ENCODE results near the gene MEGF11.

Gene MEGF11

DNA sequence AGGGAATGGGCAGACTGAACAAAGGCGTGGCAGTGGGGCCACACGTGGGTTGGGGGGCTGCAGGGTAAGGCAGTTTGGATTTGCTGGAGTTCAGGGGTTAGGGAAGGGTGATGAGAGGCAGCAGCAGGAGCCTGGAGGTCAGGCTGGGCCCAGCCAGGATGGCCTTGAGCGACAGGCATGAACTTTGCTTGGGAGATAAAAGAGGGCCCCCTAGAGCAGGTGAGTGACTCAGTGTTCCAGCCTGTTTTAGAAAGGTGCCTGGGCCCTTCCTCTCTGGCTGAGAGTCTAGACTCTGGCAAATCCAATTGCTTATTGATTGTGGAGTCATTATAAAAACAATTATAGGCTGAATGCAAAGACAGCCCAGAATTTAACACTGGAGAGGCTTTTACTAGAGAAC is 309.1 kb downstream of the MEGF11 start:
- no peak for DNase-seq (ENCODE audit: low read depth, low spot score)

DNA sequence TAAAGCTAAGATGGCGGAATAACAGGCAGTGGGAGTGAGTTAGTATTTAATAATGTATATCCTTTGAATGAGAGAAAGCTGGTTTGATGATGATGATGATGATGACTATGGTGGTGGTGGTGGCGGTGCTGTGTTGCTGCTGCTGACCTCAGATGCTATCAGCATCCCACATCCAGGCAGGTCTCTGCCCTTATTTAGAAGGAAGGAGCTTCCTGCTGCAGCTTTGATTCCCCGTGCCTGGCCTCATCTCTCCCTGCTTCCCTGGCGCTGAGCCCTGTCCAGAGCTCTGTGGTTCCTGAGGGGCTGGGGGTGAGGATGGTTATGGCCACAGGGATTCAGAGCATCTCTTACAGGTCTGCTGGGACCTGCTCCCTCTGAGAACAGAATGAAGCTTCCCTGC is 311.1 kb downstream of the MEGF11 start:
- DNase-seq (ENCODE audit: low read depth, low spot score) = no peak

DNA sequence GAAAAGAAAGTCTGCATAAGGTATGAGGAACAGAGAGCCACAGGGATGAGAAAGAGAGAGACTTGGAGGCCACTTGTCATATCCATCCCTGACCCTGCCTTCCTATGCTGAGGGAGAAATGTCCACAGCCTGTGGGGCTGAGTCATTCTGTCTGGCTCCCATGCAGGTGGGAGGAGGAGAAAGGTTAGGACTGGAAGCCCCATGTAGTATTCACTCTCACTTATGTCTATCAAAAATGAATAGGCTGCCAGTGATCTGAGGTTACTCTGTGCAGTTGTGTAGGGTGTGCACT is 313.0 kb downstream of the MEGF11 start:
- no peak for DNase-seq (ENCODE audit: low read depth, low spot score)

DNA sequence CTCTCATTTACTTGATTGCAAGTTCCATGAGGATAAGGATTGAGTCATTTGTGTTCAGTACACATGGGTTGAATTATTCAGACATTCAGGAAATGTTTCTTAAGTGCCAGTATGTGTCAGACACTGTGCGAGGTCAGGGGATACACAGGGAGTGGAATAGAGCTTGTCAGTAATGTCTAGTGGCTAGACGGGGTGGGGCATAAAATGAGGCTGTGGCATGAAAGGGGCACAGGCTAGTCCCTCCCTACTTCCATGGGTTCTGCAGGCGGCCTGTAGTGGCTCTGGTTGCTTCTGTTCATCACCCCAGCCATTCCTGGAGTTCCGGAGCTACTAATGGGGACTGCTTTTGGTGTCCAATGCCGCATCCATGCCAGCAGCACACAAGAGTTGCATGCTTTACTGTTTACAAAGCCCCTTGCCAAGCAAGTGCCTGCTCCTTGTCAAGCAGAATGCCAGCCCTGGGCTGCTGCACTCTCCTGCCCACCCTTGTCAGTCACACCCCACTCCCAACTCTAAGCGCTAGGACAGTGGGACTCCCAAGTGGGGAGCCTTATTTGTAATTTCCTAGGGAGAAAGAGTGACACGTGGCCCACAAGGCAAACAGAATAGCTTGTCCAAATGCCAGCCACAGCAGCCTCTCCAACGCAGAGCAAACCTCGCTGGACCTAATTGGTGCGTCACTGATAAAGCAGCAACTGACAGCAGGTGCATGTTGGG is 313.5 kb downstream of the MEGF11 start:
- DNase-seq (ENCODE audit: low read depth, low spot score) = no peak

DNA sequence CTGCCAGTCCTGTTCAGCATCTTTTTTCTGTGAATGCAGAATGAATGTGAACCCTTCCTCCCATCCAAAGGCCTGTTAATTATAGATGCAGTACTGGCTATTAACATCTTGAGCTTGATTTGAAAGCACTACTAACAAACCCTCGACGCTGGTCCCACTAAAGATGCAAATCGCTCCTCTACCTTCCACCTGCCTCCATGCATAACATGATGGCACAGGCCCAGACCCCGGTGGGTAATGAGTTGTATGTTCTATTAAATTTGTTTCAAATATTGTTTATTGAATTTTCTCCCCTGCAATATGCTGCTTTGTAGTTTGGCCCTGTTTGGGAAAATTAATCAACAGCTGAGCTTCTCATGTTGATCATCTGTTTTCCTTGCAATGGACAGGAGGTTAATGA is 314.9 kb downstream of the MEGF11 start:
- DNase-seq (ENCODE audit: low read depth, low spot score) = no peak

DNA sequence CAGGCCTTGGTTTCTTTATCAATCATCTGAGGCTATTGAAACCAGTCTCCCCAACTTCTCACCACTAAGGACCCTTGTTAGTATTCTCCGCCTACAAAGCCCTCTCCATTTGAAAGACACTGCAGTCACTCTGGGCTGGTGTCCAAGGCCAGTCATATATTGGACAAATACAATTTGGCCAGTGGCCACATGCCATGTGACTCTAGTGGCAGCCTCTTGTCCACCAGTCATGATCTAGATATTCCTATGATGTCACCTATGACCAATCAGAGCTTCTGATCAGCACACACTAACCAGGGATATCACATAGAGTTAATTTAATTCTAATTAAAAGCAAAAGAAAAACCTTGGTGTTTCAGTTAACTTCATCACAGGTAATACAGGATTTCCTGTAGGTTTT is 316.1 kb downstream of the MEGF11 start:
- DNase-seq (ENCODE audit: low read depth, low spot score) = no peak

DNA sequence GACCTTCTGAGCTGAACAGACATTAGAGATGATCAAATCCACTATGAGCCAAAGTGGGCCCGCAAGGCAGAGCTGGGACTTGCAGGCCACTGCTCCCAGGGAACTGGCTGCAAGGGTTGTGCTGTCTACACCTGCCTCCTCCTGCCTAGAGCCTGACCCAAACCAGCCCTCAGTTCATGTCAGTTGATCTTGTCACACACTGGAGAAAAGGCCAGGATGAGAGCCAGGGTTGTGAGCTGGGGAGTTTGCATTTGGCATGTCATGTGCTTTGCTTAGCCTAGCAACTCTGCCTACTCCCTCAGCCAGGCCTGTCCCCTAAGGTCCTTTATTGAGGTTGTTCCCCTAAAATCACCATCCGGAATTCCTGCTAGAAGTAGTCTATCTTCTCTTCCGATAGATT is 316.5 kb downstream of the MEGF11 start:
- no peak for DNase-seq (ENCODE audit: low read depth, low spot score)

DNA sequence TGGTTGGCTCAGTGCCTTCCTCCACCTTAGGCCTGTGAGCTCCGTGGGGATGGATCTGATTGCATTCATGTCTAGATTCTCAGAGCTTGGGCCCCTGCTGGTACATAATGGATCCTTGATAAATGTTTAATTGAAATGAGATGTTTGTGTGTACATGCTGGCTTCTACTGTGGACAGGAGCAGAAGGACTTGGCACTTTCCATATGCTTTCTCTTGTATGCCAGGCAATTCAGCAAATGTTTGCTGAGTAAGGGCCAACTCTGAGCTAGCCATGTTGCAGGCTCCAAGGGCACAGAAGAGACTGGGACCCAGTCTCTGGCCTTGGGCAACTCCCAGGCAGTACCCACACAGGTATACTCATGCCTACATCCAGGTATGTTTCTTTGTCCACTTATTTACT is 317.3 kb downstream of the MEGF11 start:
- DNase-seq (ENCODE audit: low read depth, low spot score) = no peak

DNA sequence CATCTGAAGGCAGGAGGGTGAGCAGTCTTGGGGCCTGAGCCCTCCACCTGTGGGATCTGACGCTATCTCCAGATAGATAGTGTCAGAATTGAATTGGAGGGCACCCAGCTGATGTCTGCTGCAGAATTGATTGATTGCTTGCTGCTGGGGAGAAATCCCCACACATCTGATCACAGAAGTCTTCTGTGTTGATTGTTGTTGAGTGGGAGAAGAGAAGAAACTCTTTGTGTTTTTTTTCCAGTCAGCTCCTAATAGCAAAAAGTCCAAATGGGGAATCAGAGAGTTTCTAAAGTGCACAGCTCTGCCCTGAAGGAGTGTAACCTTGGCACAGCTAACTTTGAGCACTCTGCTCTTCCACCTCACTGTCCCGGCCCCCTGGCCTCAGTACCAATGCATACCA is 318.2 kb downstream of the MEGF11 start:
- no peak for DNase-seq (ENCODE audit: low read depth, low spot score)

DNA sequence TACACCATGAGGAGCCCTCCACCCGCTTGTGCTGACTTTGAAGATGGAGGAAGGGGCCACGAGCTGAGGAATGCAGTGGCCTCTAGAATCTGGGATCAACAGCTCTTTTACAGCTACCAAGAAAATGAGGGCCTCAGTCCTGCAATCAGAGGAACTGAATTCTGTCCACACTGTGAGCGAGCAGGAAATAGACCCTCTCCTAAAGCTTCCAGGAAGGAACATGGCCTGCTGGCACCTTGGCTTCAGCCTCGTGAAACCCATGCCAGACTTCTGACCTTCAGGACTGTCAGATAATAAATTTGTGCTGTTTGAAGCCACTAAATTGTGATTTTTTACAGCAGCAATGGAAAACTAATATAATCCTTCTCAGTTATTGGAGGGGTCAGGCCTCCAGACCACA is 322.3 kb downstream of the MEGF11 start:
- DNase-seq (ENCODE audit: low read depth, low spot score) = no peak

DNA sequence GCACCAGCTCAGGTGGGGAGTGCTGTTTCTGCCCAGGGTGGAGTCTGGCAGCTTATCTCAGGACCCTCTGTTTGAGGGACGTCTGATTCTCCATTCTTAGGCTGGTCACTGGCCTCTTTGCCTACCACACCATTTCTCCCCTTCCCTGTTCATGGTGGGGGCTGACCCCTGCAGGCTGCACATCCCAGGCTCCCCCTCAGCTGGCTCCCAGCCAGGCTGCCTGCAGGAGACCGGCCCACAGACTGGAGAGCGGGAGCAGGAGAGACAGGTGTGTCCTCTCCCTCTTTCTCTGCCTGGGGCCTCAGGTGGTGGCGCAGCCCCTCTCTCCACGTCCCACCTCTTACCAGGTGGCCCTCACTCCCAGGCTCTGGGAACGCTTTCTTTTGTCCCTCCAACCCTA is 323.4 kb downstream of the MEGF11 start:
- DNase-seq (ENCODE audit: low read depth, low spot score) = no peak

DNA sequence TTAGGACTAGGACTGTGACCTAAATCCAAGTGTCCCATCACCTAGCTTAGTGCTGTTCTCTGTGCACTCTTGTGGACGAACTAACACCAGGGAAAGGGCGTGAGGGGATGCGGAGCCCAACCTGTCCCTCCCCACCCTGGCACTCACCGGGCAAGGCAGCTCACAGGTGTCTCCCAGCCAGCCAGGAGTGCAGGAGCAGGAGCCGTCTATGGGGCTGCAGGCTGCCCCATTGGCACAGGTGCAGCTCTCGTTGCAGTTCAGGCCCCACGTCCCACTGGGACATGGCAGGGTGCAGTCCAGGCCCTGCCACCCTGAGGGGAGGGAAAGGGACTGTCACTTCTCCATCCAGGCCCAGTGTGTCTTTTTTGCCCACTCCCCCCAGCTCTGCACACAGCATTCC is 324.0 kb downstream of the MEGF11 start:
- DNase-seq (ENCODE audit: low read depth, low spot score) = no peak

DNA sequence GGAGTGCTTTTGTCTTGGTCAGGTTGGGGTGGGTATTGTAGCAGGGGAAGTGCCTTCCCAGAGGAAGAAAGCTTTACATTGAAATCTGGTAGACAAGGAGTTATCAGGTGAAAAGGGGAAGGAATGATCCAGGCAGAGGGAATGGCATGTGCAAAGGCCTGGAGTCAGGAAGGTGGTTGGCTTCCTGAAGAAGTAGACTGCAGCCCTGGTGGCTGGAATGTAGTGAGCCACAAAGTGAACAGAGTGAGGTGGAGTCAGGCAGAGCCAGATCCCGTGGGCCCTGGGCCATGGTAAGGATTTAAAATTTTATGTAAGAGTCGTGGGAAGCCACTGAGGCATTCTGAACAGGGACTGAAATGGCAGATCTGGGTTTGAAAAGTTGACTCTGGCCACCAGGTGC is 326.0 kb downstream of the MEGF11 start:
- DNase-seq (ENCODE audit: low read depth, low spot score) = no peak

DNA sequence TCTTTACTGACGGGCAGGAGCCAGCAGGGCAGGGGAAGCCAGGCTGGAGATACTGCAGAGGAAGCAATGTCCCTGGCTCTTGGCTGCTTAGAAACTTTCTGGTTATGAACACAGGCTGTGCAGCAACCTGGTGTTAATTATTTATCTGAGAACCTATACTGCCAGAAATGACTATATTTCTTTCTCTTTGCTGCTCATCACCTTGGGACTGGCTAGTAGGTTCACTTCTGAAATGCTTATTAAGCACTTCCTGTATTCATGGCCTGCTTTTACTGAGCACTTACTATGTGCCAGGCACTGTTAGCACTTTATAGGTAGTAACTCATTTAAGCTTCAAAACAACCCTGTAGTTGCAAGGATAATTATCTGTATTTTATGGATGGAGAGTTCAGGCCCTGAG is 326.7 kb downstream of the MEGF11 start:
- no peak for DNase-seq (ENCODE audit: low read depth, low spot score)

DNA sequence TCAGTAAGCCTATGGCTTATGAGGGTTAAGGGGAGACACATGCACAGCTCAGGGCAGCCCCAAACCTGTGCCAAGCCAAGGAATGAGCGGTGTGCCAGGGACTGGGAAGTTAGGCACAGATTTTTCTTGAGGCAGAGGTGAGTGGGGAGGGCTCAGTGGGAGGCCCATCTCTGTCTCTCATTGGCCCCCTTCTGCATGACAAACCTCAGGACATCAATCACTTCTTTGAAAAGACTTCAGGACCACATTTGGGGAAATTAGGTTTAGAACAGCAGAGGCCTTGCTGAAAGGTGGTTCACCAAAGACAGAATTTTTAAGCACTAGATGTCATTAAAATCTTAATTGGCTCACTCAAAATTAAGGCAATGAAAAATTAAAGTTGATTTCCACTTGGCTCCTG is 327.1 kb downstream of the MEGF11 start:
- no peak for DNase-seq (ENCODE audit: low read depth, low spot score)

DNA sequence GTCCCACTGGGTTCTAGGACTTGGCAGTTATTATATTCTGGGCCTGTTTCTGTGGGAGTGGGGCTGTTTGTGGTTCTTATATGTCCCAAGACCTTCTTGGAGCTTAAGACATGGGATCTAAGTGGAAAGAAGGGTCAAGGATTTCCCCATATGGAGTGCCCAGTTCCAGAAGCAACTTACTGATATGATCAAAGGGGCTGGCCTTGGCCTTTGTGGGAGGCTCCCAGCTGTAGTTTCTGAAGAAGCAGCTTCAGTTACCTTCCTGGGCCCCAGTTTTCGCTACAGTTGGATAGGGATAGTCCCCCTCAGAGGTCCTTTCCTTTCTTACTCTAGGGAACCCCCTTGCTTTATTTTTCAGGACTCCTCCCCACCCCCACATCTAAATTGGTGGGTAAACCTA is 328.2 kb downstream of the MEGF11 start:
- DNase-seq (ENCODE audit: low read depth, low spot score) = no peak

DNA sequence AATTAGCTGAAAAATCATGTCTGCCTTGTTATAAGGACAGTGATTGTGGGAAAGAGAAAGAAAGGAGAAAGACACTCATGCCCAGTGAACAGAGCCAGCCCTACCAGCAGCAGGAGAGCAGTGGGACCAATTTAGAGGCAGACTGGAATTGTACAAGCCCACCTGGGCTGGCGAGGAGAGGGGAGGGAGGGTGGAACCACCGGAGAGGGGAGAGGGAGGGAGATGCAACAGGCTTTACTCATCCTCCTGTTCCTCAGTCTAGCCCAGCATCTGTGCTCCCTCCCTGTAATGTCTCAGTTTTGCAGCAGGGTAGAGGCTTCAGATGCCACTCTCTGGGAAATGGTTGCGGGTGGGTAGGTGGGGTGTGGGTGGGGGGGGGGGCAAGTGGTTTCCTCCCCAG is 329.5 kb downstream of the MEGF11 start:
- no peak for DNase-seq (ENCODE audit: low read depth, low spot score)

DNA sequence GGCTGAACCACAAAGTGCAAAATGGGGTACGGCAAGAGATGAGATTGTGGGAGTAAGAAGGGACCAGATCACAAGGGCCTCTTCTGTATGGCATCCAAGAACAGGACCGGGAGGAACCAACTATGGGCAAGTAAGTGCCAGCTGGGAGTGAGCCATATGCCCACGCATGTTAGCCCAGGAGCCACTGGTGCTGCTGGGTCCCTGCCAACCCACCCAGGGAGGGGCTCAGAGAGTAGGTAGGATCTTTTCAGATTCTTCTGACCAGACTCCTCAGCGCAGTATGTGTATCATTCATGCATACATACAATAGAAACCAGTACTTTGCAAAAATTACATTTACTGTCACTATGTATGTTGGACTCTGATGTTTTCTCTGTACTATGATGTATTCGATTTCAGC is 330.3 kb downstream of the MEGF11 start:
- no peak for DNase-seq (ENCODE audit: low read depth, low spot score)

DNA sequence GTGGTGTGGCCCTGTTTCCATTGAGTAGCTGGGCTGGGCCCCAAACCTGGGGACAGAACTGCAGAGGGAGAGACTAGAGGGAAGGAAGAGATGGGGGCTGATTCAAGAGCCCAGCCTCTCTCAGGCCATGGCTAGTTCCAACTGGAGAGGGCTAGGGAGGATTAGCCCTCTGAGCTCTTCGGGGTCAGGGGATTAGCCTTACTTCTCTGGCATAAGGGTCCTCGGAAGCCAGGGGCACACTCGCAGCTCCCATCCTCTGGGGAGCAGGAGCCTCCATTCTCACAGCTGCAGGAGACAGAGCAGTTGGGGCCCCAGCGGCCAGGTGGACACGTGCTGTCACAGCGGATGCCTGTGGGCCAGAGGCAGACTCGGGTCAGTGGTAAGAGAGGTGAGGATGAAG is 330.9 kb downstream of the MEGF11 start:
- DNase-seq (ENCODE audit: low read depth, low spot score) = no peak

DNA sequence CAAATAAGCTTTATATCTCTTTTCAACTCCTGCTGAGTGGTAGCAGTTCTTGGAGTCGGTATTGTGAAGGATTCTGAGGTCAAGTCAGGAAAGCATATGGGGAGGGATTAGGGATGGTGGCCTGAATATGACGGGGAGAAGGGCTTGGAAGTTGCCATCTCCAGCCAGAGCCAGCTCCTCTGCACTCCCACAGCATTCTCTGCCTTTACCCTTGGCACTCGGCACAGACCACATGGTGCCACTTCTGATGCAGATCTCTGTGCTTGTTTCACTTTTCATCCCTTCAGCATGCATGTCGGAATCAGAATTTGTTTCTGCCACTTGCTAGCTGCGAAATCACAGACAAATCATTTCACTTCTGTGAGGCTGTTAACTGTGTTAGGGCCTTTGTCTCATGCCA is 331.8 kb downstream of the MEGF11 start:
- no peak for DNase-seq (ENCODE audit: low read depth, low spot score)

DNA sequence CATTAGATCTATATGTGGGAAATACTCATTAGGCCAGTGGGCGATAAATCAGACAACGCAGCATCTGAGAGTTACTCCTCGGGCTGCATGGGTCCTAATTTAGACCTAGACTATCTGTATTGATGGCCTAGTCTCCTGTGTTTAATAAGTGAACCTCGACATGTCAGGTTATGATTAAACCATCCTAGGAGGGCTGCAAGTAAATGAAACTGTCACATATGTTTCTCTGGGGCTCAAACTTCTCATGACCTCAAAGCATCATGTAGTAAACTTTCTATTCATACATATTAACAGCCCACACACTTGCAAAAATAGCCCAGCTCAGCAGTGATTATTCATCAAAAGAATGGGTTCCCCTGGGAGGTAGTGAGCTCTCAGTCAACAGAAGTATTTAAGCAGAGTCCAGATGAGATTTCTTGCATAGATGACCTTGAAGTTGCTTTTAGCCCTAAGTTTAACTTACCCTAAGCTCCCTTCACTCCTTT is 332.7 kb downstream of the MEGF11 start:
- DNase-seq (ENCODE audit: low read depth, low spot score) = no peak

DNA sequence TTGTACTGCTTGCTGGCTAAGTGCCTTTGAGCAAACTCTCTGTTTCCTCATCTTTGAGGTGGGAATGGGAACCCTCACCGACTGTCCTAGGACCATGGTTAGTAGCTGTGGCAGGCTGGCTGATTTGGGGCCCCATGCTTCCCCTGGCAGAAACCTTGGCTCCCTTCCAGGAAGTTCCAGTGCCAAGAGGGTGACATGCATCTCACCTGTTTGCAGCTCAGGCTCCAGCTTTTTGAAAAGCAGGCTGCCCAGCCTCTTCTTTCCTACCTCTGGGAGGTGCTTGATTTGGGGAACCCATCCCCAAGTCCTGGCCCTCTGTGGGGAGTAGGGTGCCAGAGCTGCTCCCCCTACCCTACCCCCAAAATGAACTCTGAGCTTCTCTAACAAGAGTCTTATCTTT is 333.4 kb downstream of the MEGF11 start:
- no peak for DNase-seq (ENCODE audit: low read depth, low spot score)

DNA sequence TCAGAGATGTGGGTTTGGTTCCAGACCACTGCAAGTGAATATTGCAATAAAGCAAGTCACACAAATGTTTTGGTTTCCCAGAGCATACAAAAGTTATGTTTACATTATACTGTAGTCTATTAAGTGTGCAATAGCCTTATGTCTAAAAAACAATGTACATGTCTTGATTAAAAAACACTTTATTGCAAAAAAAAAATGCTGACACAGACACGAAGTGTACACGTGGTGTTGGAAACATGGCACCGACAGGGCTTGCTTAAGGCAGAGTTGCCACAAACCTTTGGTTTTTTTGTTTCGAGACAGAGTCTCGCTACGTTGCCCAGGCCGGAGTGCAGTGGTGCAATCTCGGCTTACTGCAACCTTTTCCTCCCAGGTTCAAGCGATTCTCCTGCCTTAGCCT is 334.2 kb downstream of the MEGF11 start:
- no peak for DNase-seq (ENCODE audit: low read depth, low spot score)

DNA sequence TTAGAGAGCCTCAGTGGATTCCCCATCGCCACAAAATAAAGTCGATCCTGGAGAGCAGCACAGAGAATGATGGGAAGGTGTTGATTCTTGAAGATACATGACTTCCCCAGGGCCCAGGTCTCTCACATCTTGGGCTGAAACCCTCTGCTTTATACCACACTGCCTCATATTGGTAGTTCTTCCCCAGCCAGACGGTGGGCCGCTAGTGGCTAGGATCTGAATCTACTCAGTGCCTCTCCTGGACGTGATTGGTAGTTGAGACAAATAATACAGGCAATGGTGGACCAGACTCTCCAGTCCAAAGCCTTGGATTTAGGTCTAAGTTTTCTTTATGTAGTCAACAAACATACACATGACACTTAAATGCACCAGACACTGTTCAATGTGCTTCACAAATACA is 334.6 kb downstream of the MEGF11 start:
- no peak for DNase-seq (ENCODE audit: low read depth, low spot score)
